CD4-positive, alpha-beta T cell treated with Interleukin-15 for 4 hours (primary cell): Measurements from ENCODE around the gene DLX3.

Experiments used
- DNase-seq: peaks from one replicate; pipeline ENCODE4 v3.0.0-alpha.2; 2020; ENCODE audit warnings: low spot score

Gene DLX3

GRCh38 chr17:49957350-49957749, 37.7 kb downstream of the DLX3 start:
- no peak for DNase-seq

GRCh38 chr17:49956780-49957179, 38.2 kb downstream of the DLX3 start:
- DNase-seq: no peak

DNA sequence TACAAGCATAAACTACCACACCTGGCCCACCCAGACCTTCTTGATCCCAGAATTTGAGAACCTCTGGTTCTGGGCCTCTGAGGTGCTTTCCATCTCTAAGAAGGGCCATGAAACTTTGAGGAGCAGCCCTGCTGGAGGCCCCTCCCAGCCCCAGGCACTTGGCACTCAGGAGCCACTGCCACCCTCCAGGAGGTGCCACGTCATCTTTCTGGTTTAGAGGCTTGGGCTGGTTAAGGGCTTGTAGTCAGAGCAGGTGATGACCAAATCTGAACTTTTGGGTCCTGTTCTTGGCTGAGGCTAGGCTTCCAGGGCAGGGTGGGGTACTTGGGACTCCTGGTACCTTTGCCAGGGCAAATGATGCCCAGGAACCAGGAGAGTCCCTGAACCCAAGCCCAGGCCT, 39.9 kb downstream of the DLX3 start:
- DNase-seq: no peak

GRCh38 chr17:49952912-49953497, 42.0 kb downstream of the DLX3 start:
- DNase-seq: no peak

- peak; percentile 78 for DNase-seq
Observed at GRCh38 chr17:49952209-49952911, 42.7 kb downstream of the DLX3 start.

DNA sequence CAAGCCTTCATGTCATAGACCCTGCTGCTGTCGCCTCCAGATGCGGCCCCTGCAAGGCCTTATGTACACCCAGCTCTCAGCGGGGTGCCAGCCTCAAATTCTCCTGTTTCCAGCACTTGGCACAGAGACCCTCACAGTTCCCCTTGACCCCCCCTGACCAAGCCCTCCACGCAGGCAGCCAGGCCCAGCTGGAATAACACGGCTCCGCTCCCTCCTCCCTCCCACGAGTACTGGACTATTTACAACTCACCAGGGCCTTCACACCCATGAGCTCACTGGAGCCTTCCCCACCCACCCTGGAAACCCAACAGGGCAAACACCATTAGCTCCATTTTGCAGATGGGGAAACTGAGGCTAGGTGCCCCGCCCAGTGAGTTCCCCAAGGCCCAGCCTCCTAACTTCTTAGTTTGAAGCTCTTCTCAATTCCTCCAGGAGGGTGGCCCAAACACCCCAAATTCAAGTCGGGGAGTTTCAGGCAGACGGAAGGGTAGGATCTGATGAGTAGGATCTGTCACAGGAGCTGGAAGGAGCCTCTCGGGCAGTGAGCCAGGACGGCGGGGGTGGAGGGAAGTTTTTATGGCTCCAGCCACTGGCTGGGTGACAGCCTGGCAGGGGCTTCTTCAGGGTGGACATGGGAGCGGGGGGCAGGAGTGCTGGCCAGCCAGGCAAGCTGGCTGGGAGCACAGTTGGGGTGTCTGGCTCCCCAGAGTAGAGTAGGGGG, 43.5 kb downstream of the DLX3 start:
- no peak for DNase-seq

DNA sequence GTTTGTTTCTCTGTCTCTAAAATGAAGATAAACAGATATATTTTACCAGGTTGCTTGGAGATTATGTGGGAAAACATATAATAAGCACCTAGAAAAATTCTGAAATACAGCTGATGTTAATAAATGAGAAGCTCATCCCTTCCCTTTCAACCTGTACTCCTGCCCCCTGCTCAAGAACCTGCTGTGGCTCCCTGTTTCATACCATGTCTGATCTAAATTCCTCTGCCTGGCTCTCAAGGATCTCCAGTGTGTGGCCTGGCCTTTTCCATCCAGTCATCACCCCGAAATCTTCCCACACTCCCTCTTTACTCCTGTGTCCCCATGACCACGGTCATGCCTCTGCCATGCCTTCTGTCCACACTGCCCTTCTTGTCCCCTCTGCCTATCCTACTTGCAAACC, 45.4 kb downstream of the DLX3 start:
- DNase-seq: no peak

DNA sequence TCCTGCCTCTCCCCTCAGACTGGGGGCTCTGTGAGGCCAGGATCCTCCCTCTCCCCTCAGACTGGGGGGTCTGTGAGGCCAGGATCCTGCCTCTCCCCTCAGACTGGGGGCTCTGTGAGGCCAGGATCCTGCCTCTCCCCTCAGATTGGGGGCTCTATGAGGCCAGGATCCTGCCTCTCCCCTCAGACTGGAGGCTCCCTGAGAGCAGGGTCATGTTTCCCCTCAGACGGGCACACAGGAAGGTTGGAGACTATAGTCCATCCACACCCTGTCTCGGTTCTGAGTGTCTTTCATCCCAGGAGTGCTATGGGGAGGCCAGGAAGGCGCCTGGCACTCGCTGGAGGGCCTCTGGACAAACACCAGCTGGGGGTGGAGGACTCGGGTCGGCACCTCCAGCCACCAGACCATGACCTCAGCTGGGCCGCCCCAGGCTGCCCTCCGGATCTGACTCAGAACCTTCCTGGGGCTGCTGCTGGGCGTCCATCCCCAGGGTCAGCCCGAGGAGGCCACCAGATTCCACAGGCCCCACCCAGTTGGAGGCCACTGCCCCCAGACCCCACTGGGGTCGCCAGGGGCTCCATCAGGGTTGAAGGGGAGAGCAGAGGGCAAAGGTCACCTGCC, 48.0 kb downstream of the DLX3 start:
- no peak for DNase-seq

DNA sequence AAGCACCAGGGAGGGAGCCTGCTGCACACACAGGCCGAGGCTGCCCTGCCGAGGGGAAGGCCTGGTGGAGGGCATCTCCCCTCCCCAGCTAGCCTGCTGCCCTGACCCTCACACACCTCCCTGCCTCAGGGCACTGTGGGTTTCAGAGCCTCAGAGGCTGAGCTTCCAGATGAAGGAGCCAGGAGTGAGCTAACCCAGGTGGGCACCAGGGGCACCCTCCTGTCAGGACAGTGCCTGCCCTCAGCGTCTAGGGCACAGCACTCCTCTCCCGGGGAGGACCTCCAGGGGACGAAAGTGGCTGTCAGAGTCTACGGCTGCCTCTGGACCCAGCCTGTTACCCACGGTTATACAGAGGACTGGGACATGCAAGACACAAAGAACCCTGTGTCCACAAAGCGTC, 48.8 kb downstream of the DLX3 start:
- DNase-seq: no peak

DNA sequence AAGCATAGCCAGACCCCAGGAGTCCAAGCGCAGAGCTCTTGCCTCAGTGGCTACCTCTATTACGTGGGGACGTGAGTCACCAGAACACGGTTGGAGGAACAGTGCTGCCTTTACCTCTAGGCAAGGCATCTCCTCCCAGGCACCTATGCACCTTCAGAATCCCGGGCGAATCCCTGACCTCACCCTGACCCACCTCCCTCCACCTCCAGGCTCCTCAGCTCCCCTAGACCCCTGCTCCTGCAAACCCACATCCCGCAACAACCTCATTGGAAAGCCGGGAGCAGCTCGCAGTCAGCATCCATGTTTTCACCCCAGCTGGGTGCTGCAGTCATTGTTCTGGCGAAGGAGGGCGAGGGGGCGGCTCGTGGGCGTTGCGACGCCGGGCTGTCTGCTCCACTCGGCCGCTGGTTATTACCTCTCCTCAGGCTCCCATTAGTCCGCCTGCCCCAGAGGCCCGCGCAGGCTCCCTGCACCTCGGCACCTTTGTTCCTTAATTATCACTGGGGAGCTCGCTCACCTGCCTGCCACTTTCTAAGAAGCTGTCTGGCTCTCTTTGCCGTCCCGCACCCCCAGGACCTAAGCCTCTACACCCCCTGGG, 50.7 kb downstream of the DLX3 start:
- no peak for DNase-seq

DNA sequence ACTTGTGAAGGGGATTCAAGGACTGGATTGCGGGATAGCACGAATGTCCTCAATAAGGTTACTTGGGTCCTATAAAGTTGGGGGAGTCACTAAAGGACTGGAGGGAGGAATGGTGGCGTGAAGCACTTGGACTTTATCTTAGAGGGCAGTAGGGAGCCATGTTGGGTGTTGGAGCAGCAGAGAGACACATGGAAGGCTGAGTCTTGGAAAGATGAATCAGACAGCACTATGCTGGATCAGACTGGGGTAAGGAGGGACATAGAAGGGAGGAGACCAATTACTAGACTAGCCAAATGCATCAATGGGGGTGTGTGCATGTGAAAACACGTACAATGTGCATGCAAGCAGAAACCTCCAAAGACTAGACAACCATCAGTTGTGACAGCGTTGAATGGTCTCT, 52.1 kb downstream of the DLX3 start:
- DNase-seq: no peak

GRCh38 chr17:49941427-49941826, 53.6 kb downstream of the DLX3 start:
- DNase-seq: no peak
